Ureter (tissue), 1 donor: ENCODE results near the gene CCNL2. TPM values are rescaled to one million over a fixed set of nuclear protein-coding genes. Genes with fewer than 3 reads are reported as not detected.

Experiments
- DNase-seq: peaks from one replicate; pipeline ENCODE4 v3.0.0-alpha.2; 2020; ENCODE audit warnings: low spot score
- total RNA-seq: library from RNA; stranded (reverse); gene quantifications from one replicate; pipeline ENCODE4 v1.2.4, GENCODE V29; 2023
- donor health status: DM: yes; HTN: yes; CAD: no.

CCNL2 gene
- total RNA-seq, 1 donor from 2014 or later = 259 TPM

GRCh38 chr1:1356796-1357401 is 42.2 kb downstream of the CCNL2 start:
- no peak for DNase-seq

- DNase-seq = no peak
Measured at GRCh38 chr1:1356166-1356795, 42.9 kb downstream of the CCNL2 start.

- DNase-seq = no peak
Measured at GRCh38 chr1:1355416-1355815, 43.7 kb downstream of the CCNL2 start.

GRCh38 chr1:1354271-1355247 is 44.6 kb downstream of the CCNL2 start:
- no peak for DNase-seq

GRCh38 chr1:1353389-1354151 is 45.6 kb downstream of the CCNL2 start:
- DNase-seq = no peak

- no peak for DNase-seq
Measured at GRCh38 chr1:1352786-1353388, 46.2 kb downstream of the CCNL2 start.

- DNase-seq = no peak
Measured at GRCh38 chr1:1351511-1352427, 47.4 kb downstream of the CCNL2 start.

- no peak for DNase-seq
Measured at GRCh38 chr1:1349256-1350012, 49.7 kb downstream of the CCNL2 start, which contains the start of gene DVL1. TSS of gene DVL1 (minus strand) at chr1:1349418. CDS start at chr1:1349065, 353 bp downstream.

GRCh38 chr1:1348420-1349255 is 50.5 kb downstream of the CCNL2 start:
- no peak for DNase-seq

GRCh38 chr1:1347663-1348419 is 51.3 kb downstream of the CCNL2 start:
- no peak for DNase-seq

- DNase-seq = no peak
Measured at GRCh38 chr1:1347026-1347595, 52.0 kb downstream of the CCNL2 start.

- DNase-seq = no peak
Measured at GRCh38 chr1:1346501-1346890, 52.6 kb downstream of the CCNL2 start.

- DNase-seq = no peak
Measured at GRCh38 chr1:1345860-1346500, 53.2 kb downstream of the CCNL2 start.

- DNase-seq = no peak
Measured at GRCh38 chr1:1345384-1345783, 53.8 kb downstream of the CCNL2 start.

- no peak for DNase-seq
Measured at GRCh38 chr1:1344655-1345361, 54.3 kb downstream of the CCNL2 start.

- no peak for DNase-seq
Measured at GRCh38 chr1:1343811-1344421, 55.2 kb downstream of the CCNL2 start.
